Measurements from ENCODE around the gene TRIM45.

- TF ChIP-seq EZH2 (IDR thresholded peaks at IDR 0.05; ENCODE audit: borderline replicate concordance) (no peak), CTCF (IDR thresholded peaks at IDR 0.05; ENCODE audit: poor library complexity) (no peak)
Observed at GRCh38 chr1:117114877-117115276, 6.7 kb downstream of the TRIM45 start.
